PC-9 (cell line): Measurements from ENCODE around the gene DCAF17.

Source experiments
- EZH2 ChIP-seq: fragments of 200-600 bp; sonication (generic); IDR thresholded peaks from 2 replicates; pipeline ENCODE4 v1.8.0; 2017; ENCODE audit warnings: antibody characterized with exemption, low read depth
- TF ChIP-seq, protein P1 (sequence below): fragments of 200-600 bp; sonication (generic); conservative IDR thresholded peaks from 2 replicates; pipeline ENCODE4 v1.6.1; 2017; ENCODE audit warnings: mixed run types, antibody characterized with exemption, mild to moderate bottlenecking, moderate library complexity

DNA sequence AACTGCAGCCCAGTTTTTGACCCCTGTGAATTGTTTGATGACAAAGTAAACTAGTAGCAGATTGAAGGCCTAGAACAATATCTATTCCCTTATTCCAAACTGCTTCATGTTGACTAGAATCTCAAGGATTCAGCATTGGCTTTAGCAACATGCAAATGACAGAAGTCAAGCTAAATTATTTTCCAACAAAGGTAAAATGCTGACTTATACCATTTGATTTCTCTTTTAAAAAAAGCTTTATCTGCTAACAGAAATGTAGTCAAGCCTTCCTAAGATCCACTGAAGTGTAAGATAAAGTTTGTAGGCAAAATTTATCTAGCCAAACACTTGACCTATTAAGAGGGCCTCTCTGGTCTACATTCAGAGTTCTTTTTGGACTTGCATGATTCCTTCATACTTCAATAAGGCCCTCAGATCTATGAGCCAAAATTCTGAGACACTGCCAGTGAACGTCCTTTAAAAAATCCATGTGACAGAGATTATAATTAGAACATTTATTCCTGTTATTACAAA is 78.7 kb downstream of the DCAF17 start:
- TF ChIP-seq, protein P1, sequence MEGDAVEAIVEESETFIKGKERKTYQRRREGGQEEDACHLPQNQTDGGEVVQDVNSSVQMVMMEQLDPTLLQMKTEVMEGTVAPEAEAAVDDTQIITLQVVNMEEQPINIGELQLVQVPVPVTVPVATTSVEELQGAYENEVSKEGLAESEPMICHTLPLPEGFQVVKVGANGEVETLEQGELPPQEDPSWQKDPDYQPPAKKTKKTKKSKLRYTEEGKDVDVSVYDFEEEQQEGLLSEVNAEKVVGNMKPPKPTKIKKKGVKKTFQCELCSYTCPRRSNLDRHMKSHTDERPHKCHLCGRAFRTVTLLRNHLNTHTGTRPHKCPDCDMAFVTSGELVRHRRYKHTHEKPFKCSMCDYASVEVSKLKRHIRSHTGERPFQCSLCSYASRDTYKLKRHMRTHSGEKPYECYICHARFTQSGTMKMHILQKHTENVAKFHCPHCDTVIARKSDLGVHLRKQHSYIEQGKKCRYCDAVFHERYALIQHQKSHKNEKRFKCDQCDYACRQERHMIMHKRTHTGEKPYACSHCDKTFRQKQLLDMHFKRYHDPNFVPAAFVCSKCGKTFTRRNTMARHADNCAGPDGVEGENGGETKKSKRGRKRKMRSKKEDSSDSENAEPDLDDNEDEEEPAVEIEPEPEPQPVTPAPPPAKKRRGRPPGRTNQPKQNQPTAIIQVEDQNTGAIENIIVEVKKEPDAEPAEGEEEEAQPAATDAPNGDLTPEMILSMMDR = no peak
- no peak for TF ChIP-seq EZH2
